Stimulated activated CD8-positive, alpha-beta memory T cell treated with anti-CD3 and anti-CD28 coated beads, Interleukin-12 subunit alpha, Interleukin-12 subunit beta, amount 100 ng/mL, for 24 hours (primary cell): ENCODE measurements around the gene ABCE1.

ENCODE experiments used
- DNase-seq: peaks from one replicate; pipeline ENCODE4 v3.0.0-alpha.2; 2020; ENCODE audit errors: extremely low read depth

Gene ABCE1

DNA sequence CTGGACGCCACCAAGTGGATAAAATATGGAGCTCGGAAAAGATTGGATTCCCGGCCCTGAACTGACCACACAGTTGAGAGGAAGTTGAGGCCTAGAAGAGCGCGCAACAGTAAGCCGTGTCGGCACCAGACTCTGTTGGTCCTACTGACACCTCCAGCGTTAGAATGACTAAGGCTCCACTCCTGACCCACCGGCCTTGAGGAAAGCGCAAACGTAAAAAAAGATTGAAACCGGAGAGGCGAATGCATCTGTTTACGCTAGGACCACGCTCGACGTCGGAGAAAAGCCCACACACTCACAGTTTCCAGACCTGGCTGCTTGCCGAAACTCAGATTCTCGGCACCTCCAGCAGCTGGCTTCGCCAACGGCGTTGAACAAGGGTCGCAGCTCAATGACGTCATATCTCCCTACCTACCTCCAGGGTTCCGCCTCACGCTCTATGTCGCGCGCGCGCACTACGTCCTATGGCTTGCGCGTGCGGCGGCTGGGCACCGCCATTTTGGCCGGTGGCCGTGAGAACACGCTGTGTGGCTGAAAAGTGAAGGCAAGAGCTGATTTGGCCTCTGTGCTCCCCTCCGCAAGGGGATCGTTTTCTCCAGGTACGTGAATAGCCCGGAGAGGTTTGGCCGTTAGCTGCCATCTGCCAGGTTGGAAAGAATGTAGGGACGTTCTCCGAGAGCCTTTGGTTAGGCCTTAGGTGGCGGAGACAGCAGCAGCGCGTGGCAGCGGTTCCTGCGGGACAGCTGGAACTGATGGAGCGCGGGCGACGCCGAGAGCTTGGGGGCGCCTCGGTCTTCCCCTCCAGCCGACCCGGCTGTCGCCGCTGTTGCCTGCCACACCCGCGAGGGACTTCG, at the start of gene ABCE1, which contains the start of gene ANAPC10:
Gene ABCE1 (plus strand): TSS at position 491 of the 854 bp plus-strand sequence. CDS start 6,102 bp downstream, outside the sequence.
Gene ANAPC10 (minus strand): TSS at position 376 of the 854 bp plus-strand sequence. CDS start 2,097 bp downstream, outside the sequence.
- DNase-seq, result peak; percentile 95

DNA sequence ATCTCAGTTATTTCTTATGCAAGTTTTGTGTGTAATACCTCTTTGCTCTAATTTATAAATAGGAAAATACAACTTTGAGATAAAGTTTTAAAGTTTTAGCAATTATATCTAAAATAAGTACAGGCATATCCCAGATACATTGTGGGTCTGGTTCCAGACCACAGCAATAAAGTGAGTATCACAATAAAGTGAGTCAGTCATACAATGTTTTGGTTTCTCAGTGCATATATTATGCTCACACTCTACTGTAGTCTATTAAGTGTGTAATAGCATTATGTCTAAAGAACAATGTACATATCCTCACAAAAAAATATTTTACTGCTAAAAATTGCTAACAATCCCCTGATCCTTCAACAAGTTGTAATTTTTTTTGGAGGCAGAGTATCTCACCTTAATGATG, 49.3 kb upstream of the ABCE1 start:
- DNase-seq, result no peak

DNA sequence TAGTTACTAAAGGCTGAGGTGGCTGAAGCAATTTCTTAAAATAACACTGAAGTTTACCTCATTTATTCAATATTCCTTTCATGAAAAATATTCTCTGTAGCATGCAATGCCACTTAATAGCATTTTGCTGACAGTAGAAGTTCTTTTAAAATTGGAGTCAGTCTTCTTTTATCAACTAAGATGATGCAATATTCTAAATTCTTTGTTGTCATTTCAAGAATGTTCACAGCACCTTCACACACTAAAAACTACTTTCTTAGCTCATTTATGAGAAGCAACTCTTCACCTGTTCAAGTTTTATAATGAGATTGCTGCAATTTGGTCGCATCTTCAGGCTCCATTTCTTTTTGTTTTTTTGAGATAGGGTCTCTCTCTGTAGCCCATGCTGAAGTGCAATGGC, 48.9 kb upstream of the ABCE1 start:
- DNase-seq, result no peak

DNA sequence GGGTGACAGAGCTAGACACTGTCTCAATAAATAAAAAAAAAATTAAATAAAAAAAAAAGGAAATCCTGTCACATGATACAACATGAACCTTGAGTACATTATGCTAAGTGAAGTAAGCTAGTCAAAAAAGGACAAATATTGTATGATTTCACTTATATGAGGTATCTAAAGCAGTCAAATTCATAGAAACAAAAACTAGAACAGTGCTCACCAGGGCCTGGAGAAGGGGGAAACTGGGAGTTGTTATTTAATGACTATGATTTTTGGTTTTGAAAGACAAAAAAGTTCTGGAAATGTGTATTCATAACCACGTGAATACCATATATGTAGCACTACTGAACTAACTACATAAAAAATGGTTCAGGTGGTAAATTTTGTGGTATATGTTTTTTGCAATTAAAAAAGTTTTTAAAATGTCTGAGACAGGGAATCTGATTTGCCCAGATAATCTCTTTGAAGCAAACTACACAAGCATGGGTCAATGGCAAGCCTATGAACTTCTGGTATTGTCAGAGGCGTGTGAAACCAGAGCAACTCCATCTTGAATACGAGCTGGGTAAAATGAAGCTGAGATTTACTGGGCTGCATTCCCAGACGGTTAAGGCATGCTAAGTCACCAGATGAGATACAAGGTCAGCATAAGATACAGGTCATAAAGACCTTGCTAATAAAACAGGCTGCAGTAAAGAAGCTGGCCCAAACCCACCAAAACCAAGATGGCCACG, 42.4 kb upstream of the ABCE1 start:
- no peak for DNase-seq

DNA sequence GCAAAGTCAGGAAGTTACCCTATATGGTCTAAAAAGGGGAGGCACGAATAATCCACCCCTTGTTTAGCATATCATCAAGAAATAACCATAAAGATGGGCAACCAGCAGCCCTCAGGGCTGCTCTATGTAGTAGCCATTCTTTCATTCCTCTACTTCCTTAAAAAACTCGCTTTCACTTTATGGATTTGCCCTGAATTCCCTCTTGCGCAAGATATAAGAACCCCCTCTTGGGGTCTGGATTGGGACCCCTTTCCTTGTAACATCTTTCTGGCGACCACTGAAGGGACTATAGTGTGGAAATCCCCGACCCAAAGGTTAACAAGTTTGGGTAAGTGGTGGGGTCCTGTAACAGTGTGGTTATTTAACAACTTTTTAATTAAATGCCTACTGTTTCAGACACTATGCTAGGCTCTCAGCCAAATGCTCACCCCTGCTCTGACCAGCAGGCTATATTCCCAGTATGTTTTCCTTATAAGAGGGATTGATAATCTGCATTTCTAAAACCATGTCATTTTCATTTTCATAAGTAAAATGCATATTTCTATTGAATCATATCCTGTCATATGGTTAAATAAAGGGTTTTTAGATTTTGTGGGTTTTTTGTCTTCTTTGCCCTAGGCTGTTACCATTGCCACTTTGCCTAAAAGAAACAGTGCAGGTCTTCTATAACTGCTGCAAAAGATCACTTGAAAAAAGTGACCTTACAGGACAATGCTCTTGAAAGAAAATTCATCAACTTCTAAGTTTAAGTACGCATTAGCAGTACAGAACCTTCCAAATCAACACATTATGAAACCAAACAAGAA, 41.6 kb upstream of the ABCE1 start:
- DNase-seq, result no peak

DNA sequence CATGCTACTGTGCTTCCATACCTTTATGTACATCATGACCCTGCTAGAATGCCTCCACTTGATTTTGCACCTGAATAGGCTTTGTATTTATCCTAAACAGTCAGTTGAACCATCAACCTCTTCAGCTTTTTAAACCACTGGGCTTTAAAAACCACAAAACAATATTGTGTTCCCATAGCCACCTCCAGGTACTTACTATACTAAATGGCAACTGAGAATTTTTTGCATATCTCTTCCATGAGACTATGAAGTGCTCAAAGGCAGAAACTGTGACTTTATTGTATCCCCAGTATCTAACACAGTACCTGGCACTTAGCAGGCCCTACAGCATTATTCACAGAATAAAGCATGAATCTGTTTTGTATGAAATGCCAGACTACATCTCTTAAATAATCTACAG, 39.9 kb upstream of the ABCE1 start:
- no peak for DNase-seq

DNA sequence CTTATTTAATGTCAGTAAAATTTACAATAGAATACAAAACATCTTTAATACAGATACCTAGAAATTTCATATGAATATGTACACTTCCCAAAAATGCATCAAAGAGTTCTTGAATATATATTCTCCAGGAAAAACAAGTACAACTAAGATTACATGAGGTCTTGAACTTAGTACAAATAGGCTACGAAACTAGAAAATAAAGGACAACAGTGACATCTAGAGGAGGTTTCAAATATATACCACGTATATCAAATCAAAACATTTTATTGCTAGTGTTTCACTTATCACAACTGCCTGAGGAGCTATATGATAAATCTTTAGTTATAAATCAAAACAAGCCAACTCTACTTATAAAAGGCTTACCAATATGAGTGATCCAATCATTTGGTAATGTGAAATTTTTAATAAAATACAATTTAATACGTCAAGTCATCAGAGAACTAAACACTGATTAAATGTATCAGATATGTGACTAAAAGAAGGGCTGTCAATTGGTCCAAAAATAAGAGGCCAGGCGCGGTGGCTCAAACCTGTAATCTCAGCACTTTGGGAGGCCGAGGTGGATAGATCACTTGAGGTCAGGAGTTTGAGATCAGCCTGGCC, 36.7 kb upstream of the ABCE1 start:
- no peak for DNase-seq

DNA sequence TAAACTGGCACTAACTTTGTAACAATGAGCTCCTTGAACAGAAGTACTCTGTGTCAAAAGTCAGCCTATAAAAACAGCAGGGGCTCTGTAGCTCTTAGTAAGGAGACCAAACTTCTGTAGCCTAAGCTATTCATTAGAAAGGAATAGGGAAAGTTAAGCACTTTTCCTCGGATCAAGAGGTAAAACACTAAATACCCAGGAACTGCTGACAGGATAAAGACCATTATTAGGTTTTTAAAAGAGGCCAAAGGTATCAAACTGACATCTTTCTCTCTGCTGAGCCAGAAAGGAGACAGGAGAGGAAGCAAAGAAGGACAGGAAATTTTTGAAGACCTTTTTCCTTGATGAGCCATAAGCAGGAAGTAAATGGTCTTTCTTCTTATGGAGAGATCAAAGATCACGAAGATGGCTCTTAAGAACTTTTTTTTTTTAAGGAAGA, 32.0 kb upstream of the ABCE1 start:
- DNase-seq, result no peak

DNA sequence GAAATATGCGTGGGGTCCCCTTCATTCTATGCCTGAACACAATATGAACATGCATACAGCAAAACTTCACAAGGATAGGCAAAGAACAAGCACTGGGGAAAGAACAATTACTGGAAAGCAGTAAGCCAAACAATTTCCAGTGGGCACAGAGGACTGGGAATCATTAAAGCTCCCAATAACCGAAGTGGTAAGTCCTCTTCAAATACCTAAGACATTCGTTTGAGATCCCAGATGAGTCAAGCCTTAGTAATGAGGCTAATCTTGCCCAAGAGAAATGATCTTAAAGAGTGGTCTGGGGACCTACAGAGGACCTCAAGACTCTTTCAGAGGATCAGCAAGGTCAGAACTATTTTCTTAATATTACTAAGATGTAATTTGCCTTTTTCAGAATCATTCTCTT, 28.8 kb upstream of the ABCE1 start:
- no peak for DNase-seq

DNA sequence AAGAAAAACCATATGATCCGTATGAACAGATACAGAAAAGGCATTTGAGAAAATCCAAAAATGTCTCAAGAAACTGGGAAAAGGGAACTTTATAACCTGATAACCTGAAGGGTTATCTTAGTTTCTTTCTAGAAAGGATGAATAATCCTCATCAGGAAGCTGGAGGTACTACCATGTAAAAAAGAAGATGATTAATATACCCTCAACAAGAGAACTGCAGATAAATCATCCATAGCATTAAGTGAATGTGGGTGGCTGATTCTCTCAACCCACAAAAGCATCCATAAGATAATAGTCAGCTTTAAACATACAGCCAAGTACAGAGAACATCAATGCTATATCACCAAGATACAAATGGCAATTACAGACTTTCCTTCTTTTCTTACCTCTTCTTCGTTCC, 26.6 kb upstream of the ABCE1 start:
- no peak for DNase-seq

DNA sequence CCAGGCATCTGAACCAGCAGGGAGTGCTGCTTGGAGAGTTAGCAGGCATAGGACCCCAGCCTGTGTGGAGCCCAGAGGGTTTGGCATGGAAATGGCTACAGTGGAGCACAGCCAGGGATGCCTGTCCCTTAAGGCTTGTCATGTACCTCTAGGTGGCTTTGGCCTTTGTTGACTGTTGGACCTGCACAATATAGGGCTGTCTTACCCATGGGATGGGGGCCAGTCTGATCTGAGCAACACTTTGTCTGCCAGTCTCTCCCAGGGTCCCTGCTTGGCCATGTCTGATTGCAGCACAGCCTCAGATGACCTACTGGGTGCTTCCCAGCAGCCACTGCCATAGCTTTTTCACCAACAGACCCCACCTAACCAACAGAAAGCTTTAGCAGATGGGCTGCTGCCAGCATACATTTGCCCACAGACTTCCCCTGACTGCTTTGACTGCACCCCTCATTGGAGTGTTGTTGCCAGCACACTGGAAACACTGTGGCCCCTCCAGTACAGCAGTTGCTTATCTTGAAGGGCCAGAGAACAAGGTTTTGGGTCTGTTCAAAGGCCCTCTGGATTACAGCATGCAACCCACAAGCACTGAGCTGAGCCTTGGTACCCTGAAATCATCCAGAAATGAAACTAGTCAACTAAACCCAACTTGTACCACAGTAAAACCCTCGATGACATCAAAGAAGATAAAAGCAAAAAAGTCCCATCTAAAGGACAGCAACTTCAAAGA, 22.2 kb upstream of the ABCE1 start:
- no peak for DNase-seq

DNA sequence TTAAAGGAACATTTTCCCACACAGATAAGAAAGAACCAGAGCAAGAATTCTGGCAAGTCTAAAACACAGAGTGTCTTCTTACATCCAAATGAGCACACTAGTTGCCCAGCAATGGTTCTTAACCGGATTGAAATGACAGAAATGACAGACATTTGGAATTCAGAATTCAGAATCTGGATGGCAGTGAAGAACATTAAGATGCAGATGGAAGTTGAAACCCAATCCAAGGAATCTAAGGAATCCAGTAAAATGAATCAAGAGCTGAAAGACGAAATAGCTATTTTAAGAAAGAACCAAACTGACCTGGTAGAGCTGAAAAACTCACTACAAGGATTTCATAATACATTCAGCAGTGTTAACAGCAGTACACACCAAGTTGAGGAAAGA, 21.6 kb upstream of the ABCE1 start:
- no peak for DNase-seq

DNA sequence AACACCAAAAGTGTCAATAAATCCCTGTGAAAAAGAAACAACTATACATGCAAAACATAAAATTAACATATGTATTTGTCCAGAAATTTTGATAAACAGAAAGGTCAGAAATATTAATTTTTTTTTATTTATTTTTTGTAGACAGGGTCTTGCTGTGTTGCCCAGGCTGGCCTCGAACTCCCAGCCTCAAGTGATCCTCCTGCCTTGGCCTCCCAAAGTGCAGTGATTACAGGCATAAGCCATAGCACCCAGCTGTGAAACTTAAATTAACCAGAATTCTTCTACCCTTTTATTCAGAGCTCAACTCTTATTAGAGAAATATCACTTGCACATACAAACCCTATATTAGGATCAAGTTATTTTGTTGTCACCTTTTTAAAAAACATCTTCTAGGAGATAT, 16.4 kb upstream of the ABCE1 start:
- DNase-seq, result no peak

DNA sequence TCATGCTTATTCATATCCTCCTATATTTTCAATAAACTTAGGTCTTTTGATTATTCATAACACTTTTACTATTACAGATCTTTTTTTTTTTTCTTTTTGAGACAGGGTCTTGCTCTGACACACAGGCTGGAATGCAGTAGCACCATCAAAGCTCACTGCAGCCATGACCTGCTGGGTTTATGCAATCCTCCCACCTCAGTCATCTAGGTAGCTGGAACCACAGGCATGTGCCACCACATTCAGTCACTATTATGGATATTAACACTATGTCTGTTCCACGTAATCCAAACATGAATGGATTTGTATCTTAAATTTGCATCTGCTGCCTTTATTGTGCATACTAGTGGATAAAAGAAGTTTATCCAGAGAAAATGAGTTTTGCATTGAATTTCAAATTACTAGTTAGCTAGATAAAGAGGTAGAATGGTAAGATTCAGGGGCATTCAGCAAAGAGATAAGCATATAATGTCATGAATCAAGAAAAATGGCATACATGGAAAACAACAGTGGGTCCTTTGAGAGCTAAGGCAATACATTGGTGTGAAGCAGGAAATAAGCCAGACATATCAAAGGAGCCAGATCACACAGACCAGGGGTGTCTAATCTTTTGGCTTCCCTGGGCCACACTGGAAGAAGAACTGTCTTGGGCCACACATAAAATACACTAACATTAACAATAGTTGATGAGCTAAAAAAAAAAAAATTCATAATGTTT, 14.1 kb upstream of the ABCE1 start:
- no peak for DNase-seq

DNA sequence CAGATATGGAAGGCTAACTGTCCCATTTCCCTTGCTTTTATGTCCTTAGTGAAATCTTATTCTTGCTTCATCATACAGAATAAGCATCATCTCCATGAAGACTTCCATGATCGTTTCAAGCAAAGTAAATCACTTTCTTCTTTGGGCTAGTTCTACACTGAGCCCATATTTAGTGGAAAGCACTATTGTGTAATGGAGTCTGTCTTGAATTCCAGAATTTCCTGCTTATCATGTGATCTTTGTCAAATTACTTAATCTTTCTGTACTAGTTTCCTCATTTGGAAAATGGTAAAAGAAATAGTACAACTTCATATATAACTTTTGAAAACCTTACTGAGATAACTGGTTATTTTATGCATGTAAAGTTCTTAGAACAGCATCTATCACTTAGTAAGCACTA, 7.7 kb upstream of the ABCE1 start:
- no peak for DNase-seq

DNA sequence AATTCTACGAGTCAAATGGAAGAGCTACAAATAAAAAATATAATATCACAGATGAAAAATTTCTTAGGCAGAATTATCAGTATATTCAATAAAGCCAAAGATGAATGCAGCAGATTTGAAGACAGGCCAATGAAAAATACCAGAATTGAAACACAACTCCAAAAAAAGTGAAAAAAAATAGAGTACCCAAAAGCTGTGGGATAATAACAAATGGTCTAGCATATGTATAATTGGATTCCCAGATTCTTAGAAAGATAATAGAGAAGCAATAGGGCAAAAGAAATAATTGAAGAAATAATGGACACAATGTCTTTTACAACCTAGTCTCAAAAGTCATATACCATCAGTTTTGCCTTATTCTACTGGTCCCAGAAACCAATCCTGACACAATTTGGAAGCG, 4.5 kb upstream of the ABCE1 start:
- no peak for DNase-seq

DNA sequence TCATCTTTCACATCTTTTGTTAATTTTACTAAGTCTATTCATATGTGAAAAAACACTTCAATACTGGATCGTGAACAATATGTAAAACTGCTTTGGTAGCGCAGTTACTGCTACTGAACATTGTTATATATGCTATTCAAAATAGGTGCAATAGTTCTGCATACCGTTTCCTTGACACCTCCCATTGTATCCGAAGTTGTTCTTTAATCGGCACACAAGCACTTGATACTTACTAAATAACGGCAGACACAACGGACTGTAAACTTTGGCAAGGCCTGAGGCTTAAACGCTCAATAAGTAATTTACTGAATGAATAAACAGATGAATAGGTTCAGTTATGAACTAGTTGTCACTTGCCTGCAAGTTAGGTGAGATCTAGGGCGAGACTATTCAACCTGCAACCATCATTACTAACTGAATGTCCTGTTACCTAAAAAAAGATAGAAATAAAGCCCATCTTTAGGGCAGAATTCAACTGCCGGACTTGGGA, 735 bp upstream of the ABCE1 start:
- no peak for DNase-seq

DNA sequence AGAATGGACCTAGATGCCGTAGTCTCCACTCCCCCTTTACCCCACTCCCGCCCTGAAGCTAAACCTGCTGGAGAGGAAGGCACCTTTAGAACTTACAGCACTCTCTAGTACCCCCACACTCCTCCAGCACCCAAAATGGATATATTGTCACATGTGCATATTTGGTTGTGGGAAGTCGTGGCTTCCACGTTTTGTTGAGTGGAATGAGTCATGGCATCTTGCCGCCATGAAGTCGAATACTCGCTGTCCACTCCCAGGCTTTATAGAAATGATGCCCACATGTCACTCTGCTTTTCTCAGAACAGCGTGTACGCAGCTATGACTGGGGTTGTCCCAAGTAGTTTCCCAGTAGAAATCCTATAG, 545 bp downstream of the ABCE1 start:
- DNase-seq, result no peak

DNA sequence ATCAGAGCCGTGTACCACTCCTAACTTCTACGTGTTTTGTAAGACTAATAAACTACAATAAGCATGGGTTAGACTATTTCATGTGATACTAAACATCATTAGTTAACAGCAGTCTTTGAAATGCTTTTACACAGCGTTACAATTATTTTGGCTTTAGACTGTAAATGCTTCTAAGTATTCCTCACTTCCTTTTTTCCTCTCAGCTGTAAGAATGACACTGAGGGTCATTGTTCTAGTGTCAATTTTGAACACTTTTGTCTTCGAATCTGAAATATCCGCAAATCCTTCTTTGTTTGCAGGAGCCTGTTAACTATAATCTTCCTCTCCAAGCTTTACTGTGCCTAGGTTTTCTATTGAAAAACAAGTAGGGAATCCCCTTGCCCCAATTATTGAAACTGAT, 1.5 kb downstream of the ABCE1 start:
- no peak for DNase-seq

DNA sequence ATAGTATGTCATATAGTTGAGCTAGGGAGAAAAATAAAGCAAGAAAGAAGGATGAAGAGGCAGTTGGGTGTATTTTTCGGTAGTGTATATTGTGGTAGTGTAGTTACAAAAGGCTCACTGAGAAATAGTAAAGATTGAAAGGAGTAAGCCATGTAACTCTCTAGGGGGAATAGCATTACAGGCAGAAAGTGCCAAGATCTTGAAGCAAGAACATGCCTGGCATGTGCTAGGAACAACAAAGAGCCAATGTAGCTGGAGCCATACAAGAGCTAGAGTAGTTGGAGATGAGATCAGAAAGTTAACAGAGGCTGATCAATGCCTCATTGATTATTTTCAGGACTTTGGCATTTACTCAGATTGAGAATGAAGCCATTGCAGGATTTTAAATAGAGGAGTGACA, 3.0 kb downstream of the ABCE1 start:
- DNase-seq, result no peak
